HG03095 (cell line): ENCODE results near the gene SMC1B.
"Not testable (repeated sequence)": the region's sequence is repeated elsewhere in the genome, so short reads cannot be mapped to it uniquely, and the experiment has no call there.

Source experiments
- ATAC-seq: cut with Tn5 transposase; IDR thresholded peaks from one replicate; pipeline ENCODE4 v1.9.1; 2021; ENCODE audit warnings: moderate library complexity; ENCODE audit not compliant: unreplicated experiment

Gene SMC1B

GRCh38 chr22:45444168-45444567, 30.8 kb upstream of the SMC1B start:
- ATAC-seq, result no peak

- ATAC-seq, result no peak
Observed at GRCh38 chr22:45442116-45442515, 28.7 kb upstream of the SMC1B start.

GRCh38 chr22:45441138-45441537, 27.7 kb upstream of the SMC1B start:
- ATAC-seq, result no peak

GRCh38 chr22:45440688-45441087, 27.3 kb upstream of the SMC1B start:
- not testable (repeated sequence) for ATAC-seq

- no peak for ATAC-seq
Observed at GRCh38 chr22:45438336-45438735, 24.9 kb upstream of the SMC1B start.

GRCh38 chr22:45436871-45437517, 23.6 kb upstream of the SMC1B start:
- ATAC-seq, result not testable (repeated sequence)

GRCh38 chr22:45435544-45436139, 22.2 kb upstream of the SMC1B start:
- no peak for ATAC-seq

GRCh38 chr22:45434981-45435380, 21.6 kb upstream of the SMC1B start:
- ATAC-seq, result no peak

- no peak for ATAC-seq
Observed at GRCh38 chr22:45430871-45431270, 17.5 kb upstream of the SMC1B start.

- no peak for ATAC-seq
Observed at GRCh38 chr22:45429981-45430775, 16.8 kb upstream of the SMC1B start.

GRCh38 chr22:45429424-45429823, 16.0 kb upstream of the SMC1B start:
- no peak for ATAC-seq

- ATAC-seq, result no peak
Observed at GRCh38 chr22:45428391-45429385, 15.3 kb upstream of the SMC1B start.

- ATAC-seq, result no peak
Observed at GRCh38 chr22:45427114-45427513, 13.7 kb upstream of the SMC1B start.

- ATAC-seq, result no peak
Observed at GRCh38 chr22:45426387-45426786, 13.0 kb upstream of the SMC1B start.

GRCh38 chr22:45425531-45426265, 12.3 kb upstream of the SMC1B start:
- no peak for ATAC-seq

GRCh38 chr22:45425101-45425500, 11.7 kb upstream of the SMC1B start:
- no peak for ATAC-seq

GRCh38 chr22:45424241-45424731, 10.9 kb upstream of the SMC1B start:
- ATAC-seq, result no peak

- no peak for ATAC-seq
Observed at GRCh38 chr22:45423524-45423923, 10.1 kb upstream of the SMC1B start.

- ATAC-seq, result no peak
Observed at GRCh38 chr22:45422237-45422983, 9.0 kb upstream of the SMC1B start.
